NAMALWA (cell line): ENCODE measurements around the gene SPPL2B.
A peak's percentile ranks its signal among the peaks of the same experiment; 100 is the strongest.
"Not testable (repeated sequence)": the region's sequence is repeated elsewhere in the genome, so short reads cannot be mapped to it uniquely, and the experiment has no call there.

ENCODE experiments used
- DNase-seq: peaks from one replicate; pipeline ENCODE4 v3.0.0-alpha.2; 2015; ENCODE audit warnings: low spot score

Gene SPPL2B

DNA sequence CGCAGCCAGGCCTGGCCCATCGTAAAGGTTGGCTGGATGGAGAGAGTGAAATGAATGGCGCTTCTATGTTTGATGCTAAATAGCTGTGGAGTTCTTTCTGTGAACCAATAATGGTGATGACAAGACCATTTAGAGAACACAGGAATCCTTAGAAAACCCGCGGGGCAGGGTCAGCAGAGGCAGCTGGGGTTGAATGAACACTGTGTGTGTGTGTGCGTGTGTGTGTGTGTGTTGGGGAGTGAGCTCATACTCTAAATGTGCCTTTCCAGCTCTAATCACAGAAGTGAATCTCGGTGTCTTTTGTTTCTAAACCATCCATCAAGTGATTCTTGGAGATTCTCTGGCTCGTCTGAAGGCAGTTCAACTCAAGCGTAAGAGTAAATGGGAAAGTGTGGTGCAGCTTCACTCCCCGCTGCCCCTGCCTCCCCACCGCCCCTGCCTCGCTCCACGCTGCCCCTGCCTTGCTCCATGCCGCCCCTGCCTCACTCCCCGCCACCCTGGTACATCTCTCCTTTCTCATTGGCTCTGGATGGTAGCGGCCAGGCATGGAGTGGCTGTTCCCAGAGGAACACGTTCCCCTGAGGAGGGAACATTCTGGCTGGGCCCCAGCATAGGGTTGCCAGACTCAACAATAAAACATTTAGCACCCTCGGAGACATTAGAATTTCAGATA, 52.8 kb downstream of the SPPL2B start:
- DNase-seq, result no peak

DNA sequence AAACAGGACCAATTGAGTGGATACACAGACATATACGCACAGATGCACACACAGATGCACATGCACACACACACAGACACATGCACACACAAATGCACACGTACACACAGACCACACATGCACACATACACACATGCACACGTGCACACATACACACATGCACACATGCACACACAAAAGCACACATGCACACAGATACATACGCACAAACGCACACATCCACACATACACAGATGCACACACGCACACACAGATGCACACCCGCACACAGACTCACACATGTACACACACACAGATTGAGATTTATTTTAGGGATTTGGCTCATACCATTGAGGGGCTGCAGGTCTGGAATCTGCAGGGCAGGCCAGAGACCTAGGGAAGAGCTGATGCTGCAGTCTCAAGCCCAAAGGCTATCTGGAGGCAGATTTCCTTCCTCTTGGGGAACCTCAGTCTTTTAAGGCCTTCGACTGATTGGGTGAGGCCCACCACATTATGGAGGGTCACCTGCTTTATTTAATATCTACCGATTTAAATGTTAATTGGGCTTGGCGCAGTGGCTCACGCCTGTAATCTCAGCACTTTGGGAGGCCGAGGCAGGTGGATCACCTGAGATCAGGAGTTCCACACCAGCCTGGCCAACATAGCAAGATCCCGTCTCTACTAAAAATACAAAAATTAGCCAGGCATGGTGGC, 54.2 kb downstream of the SPPL2B start:
- DNase-seq, result no peak

DNA sequence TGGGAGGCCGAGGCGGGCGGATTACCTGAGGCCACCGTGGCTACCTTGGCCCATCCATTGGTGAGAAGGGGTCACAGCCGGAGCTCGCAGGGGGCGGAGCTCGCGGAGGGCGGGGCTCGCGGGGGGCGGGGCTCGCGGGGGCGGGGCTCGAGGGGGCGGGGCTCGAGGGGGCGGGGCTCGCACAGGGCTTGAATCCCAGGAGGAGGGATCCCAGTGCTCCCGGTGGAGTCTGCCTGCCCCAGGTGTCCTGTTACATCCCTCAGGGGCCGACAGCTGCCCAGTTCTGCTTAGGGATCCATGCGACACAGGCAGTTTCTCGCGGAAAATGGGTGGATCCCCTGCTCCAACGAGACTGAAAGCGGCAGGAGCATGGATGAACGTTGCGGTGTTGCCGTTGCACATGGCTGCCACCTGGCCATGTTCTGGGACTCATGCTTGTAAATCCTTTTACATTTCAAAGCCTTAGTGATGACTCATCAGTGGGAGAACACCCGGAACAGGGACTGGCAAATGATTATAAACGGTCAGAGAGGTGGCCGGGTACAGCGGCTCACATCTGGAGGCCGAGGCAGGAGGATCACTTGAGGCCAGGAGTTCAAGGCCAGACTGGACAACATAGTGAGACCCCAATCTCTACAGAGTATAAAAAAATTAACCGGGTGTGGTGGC, 56.7 kb downstream of the SPPL2B start:
- DNase-seq, result no peak

DNA sequence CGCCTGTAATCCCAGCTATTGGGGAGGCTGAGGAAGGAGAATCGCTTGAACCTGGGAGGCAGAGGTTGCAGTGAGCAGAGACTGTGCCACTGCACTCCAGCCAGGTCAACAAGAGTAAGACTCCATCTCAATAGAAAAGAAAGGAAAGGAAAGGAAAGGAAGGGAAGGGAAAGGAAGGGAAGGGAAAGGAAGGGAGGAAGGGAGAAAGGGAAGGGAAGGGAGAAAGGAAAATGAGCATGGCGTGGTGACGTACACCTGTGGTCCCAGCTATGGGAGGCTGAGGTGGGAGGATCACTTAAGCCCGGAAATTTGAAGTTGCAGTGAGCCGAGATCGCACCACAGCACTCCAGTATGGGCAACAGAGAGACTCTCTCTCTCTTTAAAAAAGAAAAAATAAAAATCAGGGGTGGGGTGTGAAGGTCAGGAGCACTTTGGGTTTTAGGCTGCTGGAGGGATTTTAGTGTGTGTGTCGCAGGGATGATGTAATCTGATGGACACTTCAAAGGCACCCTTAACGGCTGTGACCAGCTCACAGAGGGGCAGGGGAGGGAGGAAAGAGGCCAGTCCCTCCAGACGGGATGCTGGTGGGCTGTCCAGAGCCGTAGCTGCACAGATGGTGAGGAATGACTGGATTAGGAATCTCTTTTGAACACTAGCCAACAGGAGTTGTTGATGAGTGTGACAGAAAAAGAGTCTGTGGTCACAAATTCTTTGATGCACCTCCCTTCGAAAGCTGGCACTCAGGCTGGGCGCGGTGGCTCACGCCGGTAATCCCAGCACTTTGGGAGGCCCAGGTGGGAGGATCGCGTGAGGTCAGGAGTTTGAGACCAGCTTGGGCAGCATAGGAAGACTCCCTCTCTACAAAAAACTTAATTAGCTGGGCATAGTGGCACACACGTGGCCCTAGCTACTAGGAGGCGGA, 59.1 kb downstream of the SPPL2B start:
- no peak for DNase-seq

DNA sequence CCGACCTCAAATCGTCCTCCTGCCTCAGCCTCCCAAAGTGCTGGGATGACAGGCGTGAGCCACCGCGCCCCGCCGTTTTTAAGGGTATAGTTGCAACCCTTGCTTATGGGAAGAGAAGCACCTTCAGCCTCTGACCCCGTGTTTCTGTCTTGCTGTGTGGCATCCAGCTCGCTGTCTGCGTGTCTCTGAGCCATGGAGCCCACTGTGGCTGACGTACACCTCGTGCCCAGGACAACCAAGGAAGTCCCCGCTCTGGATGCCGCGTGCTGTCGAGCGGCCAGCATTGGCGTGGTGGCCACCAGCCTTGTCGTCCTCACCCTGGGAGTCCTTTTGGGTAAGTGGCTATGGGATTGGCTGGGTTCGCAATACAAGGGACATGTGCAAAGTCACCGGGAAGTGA, 61.1 kb downstream of the SPPL2B start:
- no peak for DNase-seq

DNA sequence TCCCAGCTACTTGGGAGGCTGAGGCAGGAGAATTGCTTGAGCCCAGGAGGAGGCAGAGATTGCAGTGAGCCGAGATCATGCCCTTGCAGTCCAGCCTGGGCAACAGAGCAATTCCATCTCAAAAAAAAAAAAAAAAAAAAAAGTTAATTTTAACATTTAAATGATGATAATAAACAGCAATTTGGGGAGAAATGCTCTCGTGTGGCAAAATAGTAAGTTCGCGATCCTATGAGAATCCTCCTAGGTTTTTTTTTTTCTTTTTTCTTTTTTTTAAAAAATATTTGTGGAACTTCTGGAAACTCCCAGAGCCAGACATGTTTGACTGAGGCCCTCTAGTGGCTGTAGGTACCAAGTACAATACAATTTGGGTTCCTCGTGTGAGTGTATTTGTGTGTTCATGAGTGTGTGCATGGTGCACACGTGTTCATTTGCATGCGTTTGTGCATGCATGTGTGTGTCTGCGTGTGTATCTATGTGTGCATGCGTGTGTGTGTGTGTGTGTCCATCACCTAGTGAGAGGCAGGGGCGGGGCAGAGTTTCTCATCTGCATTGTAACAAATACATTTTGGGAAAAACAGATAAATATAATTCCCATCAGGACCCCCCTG, 62.7 kb downstream of the SPPL2B start:
- peak; percentile 83 for DNase-seq

DNA sequence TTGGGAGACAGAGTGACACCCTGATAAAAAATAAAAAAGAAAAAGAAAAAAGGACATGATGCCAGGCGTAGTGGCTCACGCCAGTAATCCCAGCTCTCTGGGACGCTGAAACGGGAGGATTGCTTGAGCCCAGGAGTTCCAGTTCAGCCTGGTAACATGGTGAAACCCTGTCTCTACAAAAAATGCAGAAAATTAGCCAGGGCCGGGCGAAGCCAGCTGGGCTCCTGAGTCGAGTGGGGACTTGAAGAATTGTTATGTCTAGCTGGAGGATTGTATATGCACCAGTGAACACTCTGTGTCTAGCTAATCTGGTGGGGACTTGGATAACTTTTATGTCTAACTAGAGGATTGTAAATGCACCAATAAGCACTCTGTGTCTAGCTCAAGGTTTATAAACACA, 63.9 kb downstream of the SPPL2B start:
- DNase-seq, result no peak

DNA sequence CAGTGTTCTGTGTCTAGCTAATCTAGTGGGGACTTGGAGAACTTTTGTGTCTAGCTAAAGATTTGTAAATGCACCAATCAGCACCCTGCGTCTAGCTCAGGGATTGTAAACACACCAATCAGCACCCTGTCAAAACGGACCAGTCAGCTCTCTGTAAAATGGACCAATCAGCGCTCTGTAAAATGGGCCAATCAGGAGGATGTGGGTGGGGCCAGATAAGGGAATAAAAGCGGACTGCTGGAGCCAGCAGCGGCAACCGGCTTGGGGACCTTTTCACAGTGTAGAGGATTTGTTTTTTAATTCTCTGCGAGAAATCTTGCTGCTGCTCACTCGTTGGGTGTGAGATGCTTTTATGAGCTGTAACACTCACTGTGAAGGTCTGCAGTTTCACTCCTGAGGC, 64.4 kb downstream of the SPPL2B start:
- DNase-seq, result not testable (repeated sequence)

DNA sequence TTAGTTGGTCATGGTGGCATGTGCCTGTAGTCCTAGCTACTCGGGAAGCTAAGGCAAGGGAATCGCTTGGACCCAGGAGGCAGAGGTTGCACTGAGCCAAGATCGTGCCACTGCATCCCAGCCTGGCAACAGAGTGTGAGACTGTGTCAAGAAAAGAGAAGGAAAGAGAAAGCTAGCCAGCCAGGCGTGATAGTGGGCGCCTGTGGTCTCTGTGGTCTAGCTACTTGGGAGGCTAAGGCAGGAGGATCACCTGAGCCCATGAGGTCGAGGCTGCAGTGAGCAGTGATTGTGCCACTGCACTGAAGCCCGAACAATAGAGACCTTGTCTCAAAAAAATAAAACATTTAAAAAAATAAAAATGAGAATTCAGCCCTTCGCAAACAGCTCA, 65.6 kb downstream of the SPPL2B start:
- DNase-seq, result no peak

DNA sequence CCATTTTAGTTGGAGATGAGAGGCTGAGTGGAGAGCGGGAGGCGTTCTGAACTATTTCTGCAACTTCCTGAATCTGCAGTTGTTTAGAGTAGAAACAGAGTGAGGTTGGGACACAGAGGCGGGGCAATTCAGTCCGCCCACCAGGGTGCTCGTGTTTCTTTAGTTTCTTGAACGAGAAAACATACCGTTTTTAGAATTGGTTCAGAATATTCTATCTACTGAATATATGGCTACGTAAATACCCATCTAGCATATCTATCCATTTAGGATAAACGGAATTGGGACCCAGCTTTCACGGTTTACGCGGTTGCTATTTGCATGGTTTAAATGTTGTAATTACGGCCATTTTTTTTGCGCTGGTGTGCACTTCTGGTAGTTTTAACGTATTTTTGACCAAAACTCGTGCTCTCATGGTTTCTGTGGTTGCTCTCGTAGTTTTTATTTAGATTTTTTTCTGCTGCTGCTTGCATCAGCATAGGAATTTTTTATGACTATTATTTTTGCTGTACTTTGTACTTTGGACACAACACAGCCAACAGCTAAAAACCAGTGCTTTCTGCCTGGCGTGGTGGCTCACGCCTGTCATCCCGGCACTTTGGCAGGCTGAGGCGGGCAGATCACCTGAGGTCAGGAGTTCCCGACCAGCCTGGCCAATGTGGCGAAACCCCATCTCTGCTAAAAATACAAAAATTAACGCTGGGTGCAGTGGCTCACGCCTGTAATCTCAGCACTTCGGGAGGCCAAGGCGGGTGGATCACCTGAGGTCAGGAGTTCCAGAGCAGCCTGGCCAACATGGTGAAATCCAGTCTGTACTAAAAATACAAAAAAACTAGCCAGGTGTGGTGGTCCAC, 66.2 kb downstream of the SPPL2B start:
- DNase-seq, result no peak

DNA sequence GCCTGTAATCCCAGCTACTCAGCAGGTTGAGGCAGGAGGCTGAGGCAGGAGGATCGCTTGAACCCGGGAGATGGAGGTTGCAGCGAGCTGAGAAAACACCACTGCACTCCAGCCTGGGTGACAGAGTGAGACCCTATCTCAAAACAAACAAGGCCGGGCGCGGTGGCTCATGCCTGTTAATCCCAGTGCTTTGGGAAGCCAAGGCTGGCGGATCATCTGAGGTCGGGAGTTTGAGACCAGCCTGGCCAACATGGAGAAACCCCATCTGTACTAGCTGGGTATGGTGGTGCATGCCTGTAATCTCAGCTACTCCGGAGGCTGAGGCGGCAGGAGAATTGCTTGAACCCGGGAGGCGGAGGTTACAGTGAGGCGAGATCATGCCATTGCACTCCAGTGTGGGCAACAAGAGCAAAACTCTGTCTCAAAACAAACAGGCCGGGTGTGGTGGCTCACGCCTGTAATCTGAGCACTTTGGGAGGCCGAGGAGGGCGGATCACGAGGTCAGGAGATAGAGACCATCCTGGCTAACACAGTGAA, 66.9 kb downstream of the SPPL2B start:
- DNase-seq, result not testable (repeated sequence)

DNA sequence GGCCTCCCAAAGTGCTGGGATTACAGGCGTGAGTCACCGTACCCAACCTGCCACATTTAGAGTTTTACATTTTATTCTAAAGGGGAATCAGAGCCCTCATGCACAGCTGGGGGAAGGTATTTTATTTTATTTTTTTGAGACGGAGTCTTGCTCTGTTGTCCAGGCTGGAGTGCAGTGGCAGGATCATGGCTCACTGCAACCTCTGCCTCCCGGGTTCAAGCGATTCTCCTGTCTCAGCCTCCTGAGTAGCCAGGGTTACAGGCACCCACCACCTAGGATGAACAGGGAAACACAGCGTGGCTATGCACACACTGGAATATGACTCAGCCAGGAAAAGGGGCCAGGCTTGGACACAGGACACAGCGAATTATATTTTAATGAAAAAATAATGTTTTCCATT, 68.7 kb downstream of the SPPL2B start:
- not testable (repeated sequence) for DNase-seq

DNA sequence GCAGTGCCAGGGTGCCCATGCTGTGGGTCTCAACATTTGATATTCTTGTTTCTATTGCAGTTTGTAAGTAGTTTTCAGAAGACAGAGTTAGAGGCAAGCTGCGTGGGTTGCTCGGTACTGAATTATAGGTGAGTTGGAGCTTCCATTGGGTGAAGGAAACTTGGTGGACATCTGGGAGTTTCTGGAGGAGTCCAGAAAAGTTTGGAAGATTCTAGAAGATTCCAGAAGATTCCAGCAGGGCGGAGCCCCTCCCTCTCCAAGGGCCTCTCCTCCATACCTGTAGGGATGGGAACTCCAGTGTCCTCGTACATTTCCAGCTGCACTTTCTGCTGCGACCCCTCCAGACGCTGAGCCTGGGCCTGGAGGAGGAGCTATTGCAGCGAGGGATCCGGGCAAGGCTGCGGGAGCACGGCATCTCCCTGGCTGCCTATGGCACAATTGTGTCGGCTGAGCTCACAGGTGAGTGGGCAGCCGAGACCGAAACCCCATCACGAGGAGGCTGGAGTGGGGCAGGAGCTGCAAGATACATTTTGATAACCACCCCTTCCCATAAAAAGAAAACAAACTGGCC, 70.3 kb downstream of the SPPL2B start:
- DNase-seq, result no peak

DNA sequence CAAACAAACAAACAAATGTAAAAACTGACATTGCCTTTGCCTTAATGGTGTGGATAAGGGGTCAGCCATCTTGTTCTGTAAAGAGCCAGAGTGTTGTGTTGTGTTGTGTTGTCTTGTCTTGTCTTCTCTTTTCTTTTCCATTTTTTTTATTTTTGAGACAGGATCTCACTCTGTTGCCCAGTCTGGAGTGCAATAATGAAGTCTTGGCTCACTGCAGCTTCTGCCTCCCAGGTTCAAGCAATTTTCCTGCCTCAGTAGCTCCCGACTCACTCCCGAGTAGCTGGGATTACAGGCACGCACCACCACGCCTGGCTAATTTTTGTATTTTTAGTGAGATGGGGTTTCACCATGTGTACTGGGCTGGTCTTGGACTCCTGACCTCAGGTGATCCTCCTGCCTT, 71.1 kb downstream of the SPPL2B start:
- DNase-seq, result no peak
